Rectal smooth muscle tissue (tissue), 1 donor: ENCODE data around the gene MRPS14.

Experiments used
- H3K27ac ChIP-seq: one replicate; pipeline ENCODE4 v1.7.0; 2013; ENCODE audit warnings: low read depth, low read length, inconsistent platforms
- H3K27me3 ChIP-seq: one replicate; pipeline ENCODE4 v1.7.0; 2013; ENCODE audit warnings: low read length; ENCODE audit not compliant: control insufficient read depth, insufficient read depth
- H3K36me3 ChIP-seq: one replicate; pipeline ENCODE4 v1.7.0; 2013; ENCODE audit warnings: low read length; ENCODE audit not compliant: control insufficient read depth, insufficient read depth
- H3K4me1 ChIP-seq: one replicate; pipeline ENCODE4 v1.7.0; 2013; ENCODE audit warnings: low read length; ENCODE audit not compliant: control insufficient read depth, insufficient read depth
- H3K4me3 ChIP-seq: one replicate; pipeline ENCODE4 v1.7.0; 2013; ENCODE audit warnings: low read length
- H3K9ac ChIP-seq: one replicate; pipeline ENCODE4 v1.7.0; 2013; ENCODE audit warnings: low read length

The MRPS14 gene

GRCh38 chr1:175023043-175023921 lies at the start of gene MRPS14:
MRPS14 (minus strand) TSS chr1:175023425; CDS start chr1:175023408, 17 bp downstream.
- H3K27me3 ChIP-seq = no peaks in the 10 kb centered on the region
- no peaks in the 10 kb centered on the region for H3K4me1 ChIP-seq
- peak within 1 kb of the TSS; percentile 100 for H3K4me3 ChIP-seq
- peak within 1 kb of the TSS; percentile 91 for H3K27ac ChIP-seq
- H3K9ac ChIP-seq = peak within 1 kb of the TSS; percentile 99
- H3K36me3 ChIP-seq = no peaks in the 10 kb centered on the region

GRCh38 chr1:175072099-175072951 lies 49.1 kb upstream of the MRPS14 start:
- H3K27me3 ChIP-seq = no peaks in the 10 kb centered on the region
- H3K27ac ChIP-seq = no peak overlapping the region
- peaks cover 5% of the 10 kb centered on the region for H3K4me1 ChIP-seq
- H3K36me3 ChIP-seq = no peaks in the 10 kb centered on the region
- no peak overlapping the region for H3K9ac ChIP-seq
- H3K4me3 ChIP-seq = peak overlapping the region; percentile 17

DNA sequence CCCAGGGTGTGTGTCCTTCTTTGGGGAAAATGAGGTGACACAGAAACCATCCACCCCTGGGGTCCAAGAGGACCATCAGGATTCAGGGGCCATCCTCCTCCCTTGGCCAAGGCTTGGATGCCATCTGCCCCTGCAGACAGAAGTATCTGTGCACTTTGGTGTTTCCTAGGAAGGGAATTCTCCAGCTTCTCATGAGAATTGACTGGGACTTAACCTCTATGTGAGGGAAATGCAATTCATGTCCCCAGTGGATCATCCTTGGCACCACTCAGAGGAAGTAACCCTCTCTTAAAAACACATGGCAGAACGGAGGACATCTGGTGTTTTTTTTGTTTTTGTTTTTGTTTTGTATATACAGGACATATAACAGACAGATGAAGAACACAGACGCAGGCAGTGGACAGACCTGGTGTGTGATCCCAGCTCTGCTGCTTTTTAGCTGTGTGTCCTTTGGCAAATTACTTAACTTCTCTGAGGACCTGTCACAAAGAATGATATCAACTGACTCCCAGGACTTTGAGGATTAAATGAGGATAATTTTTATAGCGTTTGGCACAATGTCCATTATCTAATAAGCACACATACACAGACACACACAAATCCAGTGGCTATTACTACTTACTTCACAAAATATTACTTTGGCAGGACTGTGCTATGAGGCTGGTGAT lies 48.2 kb upstream of the MRPS14 start:
- Histone ChIP-seq H3K27me3 (no peaks in the 10 kb centered on the region), H3K27ac (no peak overlapping the region), H3K4me3 (no peak overlapping the region), H3K4me1 (peaks cover 5% of the 10 kb centered on the region), H3K36me3 (no peaks in the 10 kb centered on the region), H3K9ac (no peak overlapping the region)

DNA sequence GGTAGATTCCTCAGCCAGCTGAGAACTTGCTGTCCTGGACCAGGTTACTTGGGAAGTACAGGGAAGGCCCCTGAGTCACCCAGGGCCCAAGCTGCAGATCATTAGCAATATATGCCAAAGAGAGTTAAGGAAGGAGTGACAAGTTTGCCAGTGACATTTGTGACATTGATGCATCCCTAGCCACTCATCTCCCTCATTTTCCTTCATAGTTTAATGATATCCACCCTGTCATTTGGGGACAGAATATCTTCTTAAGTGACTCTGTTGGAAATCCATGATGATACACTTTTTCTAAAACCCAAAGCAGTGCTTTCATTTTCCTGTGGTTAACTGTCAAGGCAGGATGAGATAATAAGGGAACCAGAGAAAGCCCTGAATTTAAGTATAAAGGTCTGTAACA lies 47.6 kb upstream of the MRPS14 start:
- Histone ChIP-seq H3K27ac (no peak overlapping the region), H3K4me1 (peaks cover 5% of the 10 kb centered on the region), H3K27me3 (no peaks in the 10 kb centered on the region), H3K36me3 (no peaks in the 10 kb centered on the region), H3K4me3 (no peak overlapping the region), H3K9ac (no peak overlapping the region)

- Histone ChIP-seq H3K4me1 (peaks cover 5% of the 10 kb centered on the region), H3K27ac (no peak within 1 kb of the TSS), H3K4me3 (no peak within 1 kb of the TSS)
Observed at GRCh38 chr1:175067362-175068106, 44.3 kb upstream of the MRPS14 start, which contains the start of gene TNN. TNN (plus strand) TSS chr1:175067833; CDS start chr1:175077419, 9,586 bp downstream.

DNA sequence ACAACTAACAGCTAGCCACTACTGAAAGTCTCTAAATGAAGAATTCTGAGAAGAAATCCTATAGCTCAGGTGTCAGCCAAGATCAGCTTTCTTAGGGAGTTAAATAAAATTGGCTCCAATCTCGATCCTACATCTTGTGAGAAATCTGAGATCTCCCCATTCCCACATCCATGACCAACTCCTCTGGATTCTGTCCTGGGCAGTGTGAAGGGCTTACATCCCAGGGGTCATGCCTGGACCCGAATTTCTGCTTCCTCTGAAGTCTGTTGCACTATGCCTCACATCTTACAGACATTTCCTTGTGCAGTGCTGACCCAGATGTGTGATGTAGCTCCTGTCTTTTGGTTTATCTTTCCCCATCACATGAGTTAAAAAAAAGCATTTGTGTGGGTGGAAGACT lies 39.6 kb upstream of the MRPS14 start:
- H3K36me3 ChIP-seq = no peaks in the 10 kb centered on the region
- H3K27ac ChIP-seq = no peak overlapping the region
- H3K27me3 ChIP-seq = no peaks in the 10 kb centered on the region
- no peak overlapping the region for H3K9ac ChIP-seq
- H3K4me1 ChIP-seq = no peaks in the 10 kb centered on the region
- H3K4me3 ChIP-seq = no peak overlapping the region

More at GRCh38 chr1:175067362-175068106, 44.3 kb upstream of the MRPS14 start, which contains the start of gene TNN:
- Histone ChIP-seq H3K27me3 (no peaks in the 10 kb centered on the region), H3K9ac (no peak within 1 kb of the TSS), H3K36me3 (no peaks in the 10 kb centered on the region)

DNA sequence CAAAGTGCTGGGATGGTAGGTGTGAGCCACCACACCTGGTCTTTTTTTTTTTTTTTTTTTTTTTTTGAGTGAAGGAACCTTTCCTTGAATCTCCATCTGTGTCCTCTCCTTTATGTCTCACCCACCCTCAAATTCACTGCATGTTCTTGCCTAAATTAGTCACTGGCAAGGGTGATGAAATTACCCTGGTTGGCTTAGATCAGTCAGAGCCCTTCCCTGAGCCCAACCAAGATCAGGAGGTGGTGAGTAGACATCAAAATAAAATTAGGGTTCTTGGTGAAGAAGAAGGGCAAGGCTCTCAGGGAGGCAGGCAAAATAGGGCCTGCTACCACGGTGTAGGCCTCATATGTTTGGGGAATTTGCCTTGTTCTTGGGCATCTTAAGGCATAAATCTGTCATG lies 39.1 kb upstream of the MRPS14 start:
- Histone ChIP-seq H3K27ac (no peak overlapping the region), H3K4me1 (no peaks in the 10 kb centered on the region), H3K9ac (no peak overlapping the region)

GRCh38 chr1:175054736-175055135 lies 31.5 kb upstream of the MRPS14 start:
- Histone ChIP-seq H3K4me1 (no peaks in the 10 kb centered on the region), H3K4me3 (no peak overlapping the region), H3K36me3 (no peaks in the 10 kb centered on the region), H3K27me3 (no peaks in the 10 kb centered on the region), H3K27ac (no peak overlapping the region), H3K9ac (no peak overlapping the region)

More for the DNA sequence above, 39.1 kb upstream of the MRPS14 start:
- Histone ChIP-seq H3K36me3 (no peaks in the 10 kb centered on the region), H3K4me3 (no peak overlapping the region), H3K27me3 (no peaks in the 10 kb centered on the region)

DNA sequence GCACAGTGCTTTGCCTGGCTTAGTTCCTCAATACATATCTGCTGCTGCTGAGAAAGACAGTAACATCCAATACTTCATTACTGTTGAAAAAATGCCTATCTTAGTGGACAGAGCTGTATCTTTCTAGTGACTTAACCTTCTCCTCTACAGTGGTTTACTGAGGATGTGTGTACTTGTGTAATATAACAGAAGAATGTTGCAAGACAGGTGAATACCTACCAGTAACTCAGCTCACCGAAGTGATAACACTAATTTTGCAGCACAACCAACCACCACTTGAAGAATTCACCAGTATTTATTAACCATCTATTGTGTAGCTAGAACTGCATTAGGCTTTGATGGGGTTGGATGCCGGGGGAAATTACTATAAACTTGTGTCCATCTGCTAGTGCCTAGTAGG lies 27.8 kb upstream of the MRPS14 start:
- Histone ChIP-seq H3K27me3 (no peaks in the 10 kb centered on the region), H3K36me3 (no peaks in the 10 kb centered on the region), H3K4me1 (no peaks in the 10 kb centered on the region), H3K4me3 (no peak overlapping the region), H3K9ac (no peak overlapping the region), H3K27ac (no peak overlapping the region)

- no peak overlapping the region for H3K27ac ChIP-seq
- no peaks in the 10 kb centered on the region for H3K36me3 ChIP-seq
- H3K9ac ChIP-seq = no peak overlapping the region
- H3K27me3 ChIP-seq = no peaks in the 10 kb centered on the region
- H3K4me1 ChIP-seq = no peaks in the 10 kb centered on the region
- H3K4me3 ChIP-seq = no peak overlapping the region
Observed at GRCh38 chr1:175045519-175045918, 22.3 kb upstream of the MRPS14 start.

GRCh38 chr1:175045097-175045496 lies 21.9 kb upstream of the MRPS14 start:
- Histone ChIP-seq H3K27ac (no peak overlapping the region), H3K4me1 (no peaks in the 10 kb centered on the region), H3K36me3 (no peaks in the 10 kb centered on the region), H3K4me3 (no peak overlapping the region), H3K9ac (no peak overlapping the region), H3K27me3 (no peaks in the 10 kb centered on the region)
